ENCODE results near the gene DARS1. TPM values are rescaled to one million over a fixed set of nuclear protein-coding genes. Genes with fewer than 3 reads are reported as not detected.
"Not testable (repeated sequence)": the region's sequence is repeated elsewhere in the genome, so short reads cannot be mapped to it uniquely, and the experiment has no call there.

The DARS1 gene
- total and polyA plus RNA-seq, 8 donors = 29.8 to 49.0 (median 37.4) TPM

DNA sequence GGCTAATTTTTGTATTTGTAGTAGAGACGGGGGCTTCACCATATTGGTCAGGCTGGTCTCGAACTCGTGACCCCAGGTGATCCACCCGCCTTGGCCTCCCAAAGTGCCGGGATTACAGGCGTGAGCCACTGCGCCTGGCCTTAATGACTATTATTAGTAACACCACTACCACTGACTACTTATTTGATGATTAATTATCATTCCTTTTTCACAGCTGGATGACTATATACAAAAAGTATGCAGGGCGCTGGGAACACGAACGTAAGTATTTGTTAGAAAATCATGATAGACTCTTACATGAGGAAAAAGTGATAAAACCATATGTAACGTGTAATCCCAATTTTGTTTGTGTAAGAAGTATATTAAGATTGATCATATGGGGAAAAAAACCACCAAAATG, 21.6 kb downstream of the DARS1 start:
- 96% methylated on average over 11 of the region's 11 CpGs for WGBS, 2 donors
- Histone ChIP-seq H3K36me3 (no peaks in the 10 kb centered on the region), H3K9me3 (no peaks in the 10 kb centered on the region), H3K27me3 (no peaks in the 10 kb centered on the region), H3K4me1 (peaks cover 3 to 10% (median 5%) of the 10 kb centered on the region in 3 donors), H3K27ac (no peak overlapping the region), H3K4me3 (no peak overlapping the region)
- TF ChIP-seq, protein P1, sequence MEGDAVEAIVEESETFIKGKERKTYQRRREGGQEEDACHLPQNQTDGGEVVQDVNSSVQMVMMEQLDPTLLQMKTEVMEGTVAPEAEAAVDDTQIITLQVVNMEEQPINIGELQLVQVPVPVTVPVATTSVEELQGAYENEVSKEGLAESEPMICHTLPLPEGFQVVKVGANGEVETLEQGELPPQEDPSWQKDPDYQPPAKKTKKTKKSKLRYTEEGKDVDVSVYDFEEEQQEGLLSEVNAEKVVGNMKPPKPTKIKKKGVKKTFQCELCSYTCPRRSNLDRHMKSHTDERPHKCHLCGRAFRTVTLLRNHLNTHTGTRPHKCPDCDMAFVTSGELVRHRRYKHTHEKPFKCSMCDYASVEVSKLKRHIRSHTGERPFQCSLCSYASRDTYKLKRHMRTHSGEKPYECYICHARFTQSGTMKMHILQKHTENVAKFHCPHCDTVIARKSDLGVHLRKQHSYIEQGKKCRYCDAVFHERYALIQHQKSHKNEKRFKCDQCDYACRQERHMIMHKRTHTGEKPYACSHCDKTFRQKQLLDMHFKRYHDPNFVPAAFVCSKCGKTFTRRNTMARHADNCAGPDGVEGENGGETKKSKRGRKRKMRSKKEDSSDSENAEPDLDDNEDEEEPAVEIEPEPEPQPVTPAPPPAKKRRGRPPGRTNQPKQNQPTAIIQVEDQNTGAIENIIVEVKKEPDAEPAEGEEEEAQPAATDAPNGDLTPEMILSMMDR (IDR thresholded peaks at IDR 0.05) = no peak
- DNase-seq = no peak
- intact Hi-C loops (cut with DNase I) = no loop called here
- no peak for ATAC-seq
- no peak for FAIRE-seq

DNA sequence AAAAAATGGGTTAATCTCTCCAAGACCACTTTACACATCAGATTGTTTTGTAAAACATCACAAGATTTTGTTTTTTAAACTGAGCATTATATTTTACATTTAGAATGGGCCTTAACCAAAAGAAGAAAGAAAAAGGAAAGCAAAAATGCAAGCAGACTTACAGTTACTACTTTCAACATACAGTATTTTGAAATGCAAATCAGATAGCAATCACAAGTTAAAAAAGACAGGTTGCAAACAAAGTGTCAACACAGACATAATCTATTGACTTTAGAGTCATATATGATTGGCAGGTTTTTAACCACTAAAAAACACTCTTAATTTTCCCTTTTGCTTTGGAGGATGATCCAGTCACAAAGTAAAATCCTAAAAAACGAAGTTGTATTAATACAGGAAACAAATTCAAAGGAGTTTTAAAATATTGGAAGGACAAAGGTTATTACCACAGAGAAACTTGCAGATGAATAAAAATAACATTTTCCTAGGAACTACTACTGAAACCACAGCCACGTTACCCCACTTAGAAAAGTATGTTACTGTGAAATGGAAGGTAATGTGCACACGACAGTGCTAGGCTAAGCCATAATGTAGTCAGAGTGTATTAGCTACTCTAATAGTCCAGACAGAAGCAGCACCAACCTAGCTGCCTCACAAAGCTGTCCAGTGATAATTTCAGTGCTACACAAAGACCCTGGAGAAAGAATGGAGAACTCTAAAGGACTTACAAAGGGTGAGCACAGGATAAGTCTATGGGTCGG, 22.9 kb downstream of the DARS1 start:
- intact Hi-C loops (cut with DNase I) = no loop called here
- FAIRE-seq (peak; percentile 5), ATAC-seq (no peak), DNase-seq (no peak)
- H3K4me3 ChIP-seq = no peak overlapping the region
- no peaks in the 10 kb centered on the region for H3K36me3 ChIP-seq
- peaks cover 3 to 10% (median 5%) of the 10 kb centered on the region in 3 donors for H3K4me1 ChIP-seq
- whole genome bisulfite sequencing, 2 donors = 79 to 87% methylated on average over 4 of the region's 4 CpGs
- no peaks in the 10 kb centered on the region for H3K27me3 ChIP-seq
- H3K9me3 ChIP-seq = no peaks in the 10 kb centered on the region
- TF ChIP-seq, protein P1 (IDR thresholded peaks at IDR 0.05) = no peak
- H3K27ac ChIP-seq = no peak overlapping the region

DNA sequence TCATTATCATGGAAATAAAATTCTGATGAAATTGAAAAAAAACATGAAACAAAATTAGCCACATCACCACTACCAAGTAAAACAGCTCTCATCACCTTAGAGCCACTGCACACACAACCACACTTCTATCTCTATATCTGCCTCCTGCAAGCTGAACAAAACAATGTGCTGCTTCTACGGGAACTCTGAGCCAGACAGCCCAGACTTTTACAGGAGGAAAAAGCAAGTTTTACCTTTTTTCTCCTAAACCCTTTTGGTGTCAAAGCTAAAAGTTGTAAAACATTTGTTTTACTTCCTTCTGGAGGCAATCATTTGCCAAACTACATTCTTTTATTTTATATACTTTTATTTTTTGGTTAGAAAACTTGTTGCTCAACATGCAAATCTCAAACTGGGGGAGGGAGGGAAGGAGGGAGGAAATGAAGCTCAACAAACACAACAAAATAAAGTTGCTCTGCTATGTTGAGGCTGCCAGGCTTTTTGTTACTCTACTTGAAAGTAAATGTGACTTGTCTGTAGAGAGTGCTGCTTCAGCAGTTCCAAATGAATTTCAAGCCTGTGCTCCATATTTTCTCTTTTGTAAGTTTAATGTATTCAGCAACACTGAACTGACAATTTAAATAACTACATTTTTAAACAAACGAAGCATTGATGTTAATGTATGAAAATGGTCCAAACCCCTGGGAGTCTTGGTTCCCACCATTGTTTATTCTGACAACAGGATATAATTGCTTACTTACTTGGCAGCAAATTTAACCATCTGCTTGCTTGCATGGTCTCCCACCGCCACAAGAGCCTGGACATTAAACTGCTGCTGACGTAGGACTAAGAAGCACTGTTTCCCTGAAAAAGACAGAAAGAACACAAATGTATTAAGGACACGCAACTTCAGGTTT, 24.5 kb downstream of the DARS1 start:
- no peak overlapping the region for H3K4me3 ChIP-seq
- no peaks in the 10 kb centered on the region for H3K9me3 ChIP-seq
- TF ChIP-seq, protein P1 (IDR thresholded peaks at IDR 0.05) = no peak
- peak overlapping the region in 2 of 4 donors; percentile 30 to 31 for H3K27ac ChIP-seq
- H3K27me3 ChIP-seq = no peaks in the 10 kb centered on the region
- peaks cover 3 to 10% (median 5%) of the 10 kb centered on the region in 3 donors for H3K4me1 ChIP-seq
- no peaks in the 10 kb centered on the region for H3K36me3 ChIP-seq
- no peak for FAIRE-seq
- peak in 2 of 4 donors; percentile 41 to 50 for ATAC-seq
- intact Hi-C loops (cut with DNase I) = no loop called here
- WGBS, 2 donors = 68 to 72% methylated on average over 5 of the region's 5 CpGs
- no peak for DNase-seq

DNA sequence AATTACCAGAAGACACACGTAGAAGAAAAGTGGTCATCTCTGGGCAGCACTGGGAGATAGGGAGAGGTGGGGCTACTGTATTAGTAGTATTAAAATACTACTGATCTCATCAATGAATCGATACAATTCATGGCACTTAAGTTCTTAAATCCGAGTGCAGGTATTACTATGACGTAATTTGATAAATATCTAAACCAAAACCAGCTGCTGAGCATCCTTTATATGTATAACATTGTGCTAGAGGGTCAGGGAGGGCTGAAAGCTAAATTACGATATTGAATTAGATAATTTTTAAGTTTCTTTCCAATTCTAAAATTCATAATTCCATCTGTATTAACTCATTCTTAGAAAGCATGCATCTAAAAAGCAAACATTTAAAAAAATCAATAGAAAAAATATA, 25.3 kb downstream of the DARS1 start:
- Histone ChIP-seq H3K4me1 (peaks cover 3 to 10% (median 5%) of the 10 kb centered on the region in 3 donors), H3K36me3 (no peaks in the 10 kb centered on the region), H3K4me3 (no peak overlapping the region), H3K27me3 (no peaks in the 10 kb centered on the region), H3K9me3 (no peaks in the 10 kb centered on the region), H3K27ac (no peak overlapping the region)
- TF ChIP-seq, protein P1 (IDR thresholded peaks at IDR 0.05) = no peak
- intact Hi-C loops (cut with DNase I) = no loop called here
- DNase-seq (no peak), ATAC-seq (no peak), FAIRE-seq (no peak)
- WGBS, 2 donors = 72 to 75% methylated on average over 5 of the region's 5 CpGs

DNA sequence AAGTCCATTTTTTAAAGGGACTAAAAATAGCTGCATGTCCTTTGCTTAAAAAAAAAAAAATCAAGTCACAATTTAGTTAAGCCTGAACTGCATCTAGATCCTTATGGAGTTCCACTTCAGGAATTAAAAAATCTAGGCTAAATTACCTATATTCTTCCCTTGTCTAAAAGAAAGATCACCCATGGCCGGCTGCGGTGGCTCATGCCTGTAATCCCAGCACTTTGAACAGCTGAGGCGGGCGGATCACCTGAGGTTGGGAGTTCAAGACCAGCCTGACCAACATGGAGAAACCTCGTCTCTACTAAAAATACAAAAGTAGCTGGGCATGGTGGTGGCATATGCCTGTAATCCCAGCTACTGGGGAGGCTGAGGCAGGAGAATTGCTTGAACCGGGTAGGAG, 26.5 kb downstream of the DARS1 start:
- H3K27me3 ChIP-seq; H3K9me3 ChIP-seq; H3K4me1 ChIP-seq; FAIRE-seq; H3K4me3 ChIP-seq; intact Hi-C loops (cut with DNase I); H3K36me3 ChIP-seq; ATAC-seq; DNase-seq; H3K27ac ChIP-seq: not testable (repeated sequence)
- 96 to 97% methylated on average over 6 of the region's 6 CpGs for WGBS, 2 donors
